SH-SY5Y (cell line): ENCODE results near the gene SPAG6.

Experiments
- GATA2 ChIP-seq: IDR thresholded peaks from 2 replicates; pipeline ENCODE4 v1.6.1; 2011; ENCODE audit warnings: mild to moderate bottlenecking, low read depth, low read length
- GATA3 ChIP-seq: IDR thresholded peaks from 2 replicates; pipeline ENCODE4 v1.6.1; 2011; ENCODE audit warnings: low read depth, mild to moderate bottlenecking, low read length, moderate library complexity

The SPAG6 gene

GRCh38 chr10:22461891-22462290 is 116.6 kb downstream of the SPAG6 start:
- TF ChIP-seq GATA3 (no peak), GATA2 (no peak)

- no peak for TF ChIP-seq GATA2
- TF ChIP-seq GATA3: no peak
These were observed 118.0 kb downstream of the SPAG6 start for GRCh38 chr10:22463255-22463654.

- no peak for TF ChIP-seq GATA3
- TF ChIP-seq GATA2: no peak
These were observed 119.8 kb downstream of the SPAG6 start for GRCh38 chr10:22464966-22465629.

GRCh38 chr10:22466763-22467334 is 121.6 kb downstream of the SPAG6 start:
- TF ChIP-seq GATA2 (no peak), GATA3 (no peak)
